HL-60 (cell line): ENCODE results near the gene CFAP69.

Source experiments
- DNase-seq, 2 experiments: peaks; one replicate each; pipeline ENCODE4 v3.0.0-alpha.2; 2010 to 2020; ENCODE audit warnings: low read depth in 1 of 2, low spot score in 1 of 2
- H3K27ac ChIP-seq: fragments of 250-450 bp; sonication (Bioruptor Pico); replicated peaks from 2 replicates; pipeline ENCODE4 v1.5.1; 2020; ENCODE audit warnings: mild to moderate bottlenecking, moderate library complexity
- H3K27me3 ChIP-seq: fragments of 250-450 bp; sonication (Bioruptor Pico); 2 replicates; pipeline ENCODE4 v1.5.1; 2021; ENCODE audit warnings: mild to moderate bottlenecking, moderate library complexity; ENCODE audit not compliant: insufficient read depth, poor library complexity, severe bottlenecking
- H3K4me3 ChIP-seq: replicated peaks from 2 replicates; pipeline ENCODE4 v1.5.1; 2011; ENCODE audit warnings: mild to moderate bottlenecking, control low read depth, low read length; ENCODE audit not compliant: insufficient read depth
- GABPA ChIP-seq: IDR thresholded peaks from 2 replicates; pipeline ENCODE4 v1.6.1; 2012; ENCODE audit warnings: low read depth
- POLR2AphosphoS5 ChIP-seq: IDR thresholded peaks from 2 replicates; pipeline ENCODE4 v1.6.1; 2012; ENCODE audit warnings: low read depth
- SPI1 ChIP-seq: IDR thresholded peaks from 2 replicates; pipeline ENCODE4 v1.6.1; 2012; ENCODE audit warnings: low read depth, mild to moderate bottlenecking, borderline replicate concordance
- long read RNA-seq: library from polyadenylated mRNA; unstranded; transcript quantifications from one replicate; pipeline ENCODE4 v2.0.0, GENCODE V29; 2020
- TF ChIP-seq, protein P1 (sequence below): IDR thresholded peaks from 2 replicates; pipeline ENCODE4 v1.6.1; 2012; ENCODE audit warnings: low read depth; ENCODE audit not compliant: insufficient replicate concordance
- TF ChIP-seq, protein P2 (sequence below): IDR thresholded peaks from one replicate; pipeline ENCODE4 v1.5.1; 2011; ENCODE audit warnings: low read length, control low read depth, inconsistent platforms; ENCODE audit not compliant: insufficient read depth

The CFAP69 gene, protein sequence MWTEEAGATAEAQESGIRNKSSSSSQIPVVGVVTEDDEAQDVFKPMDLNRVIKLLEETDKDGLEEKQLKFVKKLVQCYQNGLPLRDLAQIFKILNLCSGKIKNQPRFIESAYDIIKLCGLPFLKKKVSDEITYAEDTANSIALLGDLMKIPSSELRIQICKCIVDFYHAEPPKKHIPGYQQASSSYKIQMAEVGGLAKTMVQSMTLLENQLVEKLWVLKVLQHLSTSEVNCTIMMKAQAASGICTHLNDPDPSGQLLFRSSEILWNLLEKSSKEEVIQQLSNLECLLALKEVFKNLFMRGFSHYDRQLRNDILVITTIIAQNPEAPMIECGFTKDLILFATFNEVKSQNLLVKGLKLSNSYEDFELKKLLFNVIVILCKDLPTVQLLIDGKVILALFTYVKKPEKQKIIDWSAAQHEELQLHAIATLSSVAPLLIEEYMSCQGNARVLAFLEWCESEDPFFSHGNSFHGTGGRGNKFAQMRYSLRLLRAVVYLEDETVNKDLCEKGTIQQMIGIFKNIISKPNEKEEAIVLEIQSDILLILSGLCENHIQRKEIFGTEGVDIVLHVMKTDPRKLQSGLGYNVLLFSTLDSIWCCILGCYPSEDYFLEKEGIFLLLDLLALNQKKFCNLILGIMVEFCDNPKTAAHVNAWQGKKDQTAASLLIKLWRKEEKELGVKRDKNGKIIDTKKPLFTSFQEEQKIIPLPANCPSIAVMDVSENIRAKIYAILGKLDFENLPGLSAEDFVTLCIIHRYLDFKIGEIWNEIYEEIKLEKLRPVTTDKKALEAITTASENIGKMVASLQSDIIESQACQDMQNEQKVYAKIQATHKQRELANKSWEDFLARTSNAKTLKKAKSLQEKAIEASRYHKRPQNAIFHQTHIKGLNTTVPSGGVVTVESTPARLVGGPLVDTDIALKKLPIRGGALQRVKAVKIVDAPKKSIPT
- long read RNA-seq, partial matches to known transcripts, result 2 of 5 reads
- long read RNA-seq, other reads (novel, unspliced or antisense), result 3 of 5 reads

DNA sequence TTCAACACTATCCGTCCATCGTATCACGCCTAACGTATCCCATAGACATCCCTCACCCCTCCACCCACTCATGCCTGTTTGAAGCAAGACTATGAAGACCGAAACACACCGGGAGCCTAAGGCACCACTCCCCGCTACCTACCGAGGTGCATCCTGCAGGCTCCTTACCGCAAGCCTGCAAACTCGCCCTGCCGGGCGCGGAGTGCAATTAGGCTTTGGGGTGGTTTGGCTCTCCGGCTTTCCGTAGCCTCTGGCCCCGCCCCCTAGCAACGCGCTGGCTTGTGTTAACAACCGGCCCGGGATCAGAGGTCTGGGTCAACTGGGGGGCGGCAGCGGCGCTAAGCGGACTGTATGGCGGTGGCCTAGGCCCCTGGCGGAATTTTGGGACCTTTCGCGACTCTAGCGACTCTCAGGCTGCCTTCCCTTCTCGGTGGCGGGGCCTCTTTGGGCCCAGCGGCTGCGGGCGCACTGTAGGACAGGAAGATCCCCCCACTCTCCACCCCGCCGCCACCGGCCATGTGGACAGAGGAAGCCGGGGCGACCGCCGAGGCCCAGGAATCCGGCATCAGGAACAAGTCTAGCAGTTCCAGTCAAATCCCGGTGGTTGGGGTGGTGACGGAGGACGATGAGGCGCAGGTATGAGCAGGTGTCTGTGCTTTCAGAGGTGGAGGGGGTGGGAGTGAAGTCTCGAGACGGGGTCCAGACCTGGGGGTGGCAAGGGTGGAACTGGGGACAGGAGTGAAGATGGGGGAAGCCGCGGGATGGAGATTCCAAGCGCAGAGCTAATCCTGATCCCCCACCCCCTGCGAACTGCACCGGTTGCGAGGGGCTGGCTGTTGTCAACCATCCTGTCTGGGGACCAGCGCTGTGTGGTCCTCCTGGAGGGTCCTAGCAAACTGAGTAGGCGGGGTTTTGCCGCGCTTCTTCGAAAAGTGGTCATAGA lies at the start of gene CFAP69:
TSS of gene CFAP69 (plus strand) at position 266 of the 943 bp plus-strand sequence. CDS start at position 517, 251 bp downstream.
- H3K27ac ChIP-seq, result peak within 1 kb of the TSS; percentile 46
- TF ChIP-seq, protein P1, sequence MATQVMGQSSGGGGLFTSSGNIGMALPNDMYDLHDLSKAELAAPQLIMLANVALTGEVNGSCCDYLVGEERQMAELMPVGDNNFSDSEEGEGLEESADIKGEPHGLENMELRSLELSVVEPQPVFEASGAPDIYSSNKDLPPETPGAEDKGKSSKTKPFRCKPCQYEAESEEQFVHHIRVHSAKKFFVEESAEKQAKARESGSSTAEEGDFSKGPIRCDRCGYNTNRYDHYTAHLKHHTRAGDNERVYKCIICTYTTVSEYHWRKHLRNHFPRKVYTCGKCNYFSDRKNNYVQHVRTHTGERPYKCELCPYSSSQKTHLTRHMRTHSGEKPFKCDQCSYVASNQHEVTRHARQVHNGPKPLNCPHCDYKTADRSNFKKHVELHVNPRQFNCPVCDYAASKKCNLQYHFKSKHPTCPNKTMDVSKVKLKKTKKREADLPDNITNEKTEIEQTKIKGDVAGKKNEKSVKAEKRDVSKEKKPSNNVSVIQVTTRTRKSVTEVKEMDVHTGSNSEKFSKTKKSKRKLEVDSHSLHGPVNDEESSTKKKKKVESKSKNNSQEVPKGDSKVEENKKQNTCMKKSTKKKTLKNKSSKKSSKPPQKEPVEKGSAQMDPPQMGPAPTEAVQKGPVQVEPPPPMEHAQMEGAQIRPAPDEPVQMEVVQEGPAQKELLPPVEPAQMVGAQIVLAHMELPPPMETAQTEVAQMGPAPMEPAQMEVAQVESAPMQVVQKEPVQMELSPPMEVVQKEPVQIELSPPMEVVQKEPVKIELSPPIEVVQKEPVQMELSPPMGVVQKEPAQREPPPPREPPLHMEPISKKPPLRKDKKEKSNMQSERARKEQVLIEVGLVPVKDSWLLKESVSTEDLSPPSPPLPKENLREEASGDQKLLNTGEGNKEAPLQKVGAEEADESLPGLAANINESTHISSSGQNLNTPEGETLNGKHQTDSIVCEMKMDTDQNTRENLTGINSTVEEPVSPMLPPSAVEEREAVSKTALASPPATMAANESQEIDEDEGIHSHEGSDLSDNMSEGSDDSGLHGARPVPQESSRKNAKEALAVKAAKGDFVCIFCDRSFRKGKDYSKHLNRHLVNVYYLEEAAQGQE, result no peak
- TF ChIP-seq GABPA (no peak), SPI1 (no peak), POLR2AphosphoS5 (no peak)
- TF ChIP-seq, protein P2, sequence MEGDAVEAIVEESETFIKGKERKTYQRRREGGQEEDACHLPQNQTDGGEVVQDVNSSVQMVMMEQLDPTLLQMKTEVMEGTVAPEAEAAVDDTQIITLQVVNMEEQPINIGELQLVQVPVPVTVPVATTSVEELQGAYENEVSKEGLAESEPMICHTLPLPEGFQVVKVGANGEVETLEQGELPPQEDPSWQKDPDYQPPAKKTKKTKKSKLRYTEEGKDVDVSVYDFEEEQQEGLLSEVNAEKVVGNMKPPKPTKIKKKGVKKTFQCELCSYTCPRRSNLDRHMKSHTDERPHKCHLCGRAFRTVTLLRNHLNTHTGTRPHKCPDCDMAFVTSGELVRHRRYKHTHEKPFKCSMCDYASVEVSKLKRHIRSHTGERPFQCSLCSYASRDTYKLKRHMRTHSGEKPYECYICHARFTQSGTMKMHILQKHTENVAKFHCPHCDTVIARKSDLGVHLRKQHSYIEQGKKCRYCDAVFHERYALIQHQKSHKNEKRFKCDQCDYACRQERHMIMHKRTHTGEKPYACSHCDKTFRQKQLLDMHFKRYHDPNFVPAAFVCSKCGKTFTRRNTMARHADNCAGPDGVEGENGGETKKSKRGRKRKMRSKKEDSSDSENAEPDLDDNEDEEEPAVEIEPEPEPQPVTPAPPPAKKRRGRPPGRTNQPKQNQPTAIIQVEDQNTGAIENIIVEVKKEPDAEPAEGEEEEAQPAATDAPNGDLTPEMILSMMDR, result no peak
- peak within 1 kb of the TSS; percentile 90 for H3K4me3 ChIP-seq
- peak; percentile 50 to 82 for DNase-seq
- peaks cover 3% of the 10 kb centered on the region for H3K27me3 ChIP-seq

DNA sequence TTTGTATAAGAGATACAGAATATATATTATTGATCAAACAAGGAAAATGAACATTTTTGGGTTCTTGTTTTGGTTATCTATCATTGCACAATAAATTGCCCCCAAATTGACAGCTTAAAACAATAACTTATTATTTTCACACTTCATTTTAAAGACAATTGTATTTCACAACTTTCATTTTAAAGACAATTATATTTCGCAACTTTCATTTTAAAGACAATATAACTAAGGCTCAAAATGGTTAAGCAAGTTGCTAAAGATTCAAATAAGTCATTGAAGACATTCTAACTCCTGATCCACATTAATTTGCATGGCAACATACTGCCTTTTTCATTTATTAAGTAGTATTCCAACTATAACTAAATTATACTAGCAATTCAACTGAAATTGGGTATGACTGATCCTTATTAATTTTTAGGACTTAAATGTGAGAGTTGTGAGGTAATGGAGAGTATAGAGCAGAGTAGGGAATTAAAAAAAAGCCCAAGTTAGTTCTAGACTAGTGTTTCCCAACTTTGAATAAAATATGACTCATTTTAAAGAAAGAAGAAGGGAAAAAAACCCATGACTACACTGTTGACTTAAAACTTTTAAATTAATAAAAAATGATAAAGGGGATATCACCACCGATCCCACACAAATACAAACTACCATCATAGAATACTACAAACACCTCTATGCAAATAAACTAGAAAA lies 43.3 kb upstream of the CFAP69 start:
- Histone ChIP-seq H3K27ac (no peak overlapping the region), H3K27me3 (no peaks in the 10 kb centered on the region), H3K4me3 (no peak overlapping the region)
- DNase-seq, result no peak
- TF ChIP-seq GABPA (no peak), POLR2AphosphoS5 (no peak), SPI1 (no peak)
- TF ChIP-seq, protein P2, result no peak
- TF ChIP-seq, protein P1, result no peak

DNA sequence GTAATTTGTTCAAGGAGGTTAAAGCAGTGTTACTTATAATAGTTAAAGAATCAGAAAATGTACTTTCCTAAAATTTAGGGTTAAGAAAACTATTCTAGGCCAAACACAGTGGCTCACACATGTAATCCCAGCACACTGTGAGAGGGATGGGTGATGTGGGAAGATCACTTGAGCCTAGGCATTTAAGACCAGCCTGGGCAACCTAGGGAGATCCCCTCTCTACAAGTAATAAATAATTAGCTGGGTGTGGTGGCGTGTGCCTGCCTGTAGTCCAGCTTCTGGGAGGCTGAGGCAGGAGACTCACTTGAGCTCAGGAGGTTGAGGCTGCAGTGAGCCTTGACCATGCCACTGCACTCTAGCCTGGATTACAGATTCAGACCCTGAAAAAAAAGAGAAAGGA lies 37.0 kb upstream of the CFAP69 start:
- no peak overlapping the region for H3K27ac ChIP-seq
- H3K27me3 ChIP-seq, result peaks cover 32% of the 10 kb centered on the region
- DNase-seq, result no peak
- TF ChIP-seq POLR2AphosphoS5 (no peak), SPI1 (no peak)
- no peak overlapping the region for H3K4me3 ChIP-seq
